ENCODE measurements around the gene PRR5.

PRR5 gene

DNA sequence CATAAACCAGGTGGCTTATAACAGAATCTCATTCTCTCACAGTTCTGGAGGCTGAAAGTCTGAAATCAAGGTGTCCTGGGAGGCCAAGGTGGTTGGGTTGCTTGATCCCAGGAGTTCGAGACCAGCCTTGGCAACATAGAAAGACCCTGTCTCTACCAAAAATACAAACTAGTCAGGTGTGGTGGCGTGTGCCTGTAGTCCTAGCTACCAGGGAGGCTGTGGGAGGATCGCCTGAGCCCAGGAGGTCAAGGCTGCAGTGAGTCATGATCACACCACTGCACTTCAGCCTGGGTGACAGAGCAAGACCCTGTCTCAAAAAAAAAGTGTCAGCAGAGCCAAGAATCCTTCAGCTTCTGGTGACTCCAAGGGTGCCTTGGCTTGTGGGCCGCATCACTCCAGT lies 8.9 kb upstream of the PRR5 start:
- no peak for DNase-seq (ENCODE audit: low read depth)

GRCh38 chr22:44693756-44694155 lies 8.2 kb upstream of the PRR5 start:
- no peak for DNase-seq (ENCODE audit: low read depth)

GRCh38 chr22:44697423-44698141 lies 4.4 kb upstream of the PRR5 start:
- DNase-seq (ENCODE audit: low read depth) = peak; percentile 83

DNA sequence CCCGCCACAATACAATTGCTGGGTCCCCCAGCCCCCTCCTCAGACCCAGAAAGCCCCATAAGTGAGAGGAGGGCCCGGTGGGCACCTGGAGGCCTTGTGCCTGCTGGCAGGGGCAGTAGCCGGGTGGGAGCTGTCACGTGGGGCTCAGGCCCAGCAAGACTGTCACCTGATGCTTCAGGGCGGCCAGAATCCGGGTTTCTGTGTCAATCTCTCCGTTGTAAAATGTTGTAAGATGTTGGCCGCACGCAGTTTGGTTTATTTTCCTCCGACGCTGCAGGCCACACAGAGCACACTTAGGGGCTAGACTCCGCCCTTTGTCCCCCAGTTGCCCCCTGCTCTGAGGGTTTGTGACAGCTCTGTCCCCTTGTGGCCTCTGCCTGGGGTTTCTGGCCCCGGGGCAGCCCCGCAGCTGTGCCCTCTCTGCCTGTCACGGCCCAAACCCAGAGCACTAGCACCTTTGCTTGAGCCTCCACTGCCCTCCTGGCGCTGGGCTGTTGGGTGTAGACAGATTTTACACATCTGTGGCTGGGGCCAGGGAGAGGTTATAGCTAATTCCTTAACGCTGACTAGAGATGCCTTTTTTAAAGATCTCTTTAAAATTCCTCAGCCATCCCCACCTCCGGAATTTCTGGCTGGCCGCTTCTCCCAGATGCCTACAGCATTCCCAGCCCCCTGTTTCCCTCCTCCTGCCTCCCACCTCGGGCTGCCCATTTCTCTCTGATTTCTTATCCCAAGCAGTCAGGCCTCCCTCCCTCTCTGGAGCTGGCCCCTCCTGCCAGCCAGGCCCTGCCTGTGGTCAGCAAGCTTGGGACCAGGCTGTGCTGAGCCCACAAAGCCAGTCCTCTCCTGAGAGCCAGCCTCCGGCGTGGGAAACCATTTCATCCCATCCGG lies 3.2 kb upstream of the PRR5 start:
- DNase-seq (ENCODE audit: low read depth) = no peak

DNA sequence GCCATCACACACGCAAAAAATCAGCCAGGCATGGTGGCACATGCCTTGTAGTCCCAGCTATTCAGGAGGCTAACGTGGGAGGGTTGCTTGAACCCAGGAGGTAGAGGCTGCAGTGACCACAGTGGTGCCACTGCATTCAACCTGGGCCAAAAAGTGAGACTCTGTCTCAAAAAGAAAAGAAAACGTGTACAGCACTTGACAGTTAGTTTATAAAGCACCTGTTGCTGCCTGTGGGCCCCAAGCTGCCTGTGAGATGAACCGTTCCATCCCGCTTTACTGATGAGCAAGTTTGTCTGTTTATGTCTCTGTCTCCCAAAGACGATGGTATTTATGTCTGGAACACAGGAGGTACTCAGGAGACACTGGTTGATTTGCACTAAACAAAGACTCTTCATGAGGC lies 1.5 kb upstream of the PRR5 start:
- DNase-seq (ENCODE audit: low read depth) = no peak

DNA sequence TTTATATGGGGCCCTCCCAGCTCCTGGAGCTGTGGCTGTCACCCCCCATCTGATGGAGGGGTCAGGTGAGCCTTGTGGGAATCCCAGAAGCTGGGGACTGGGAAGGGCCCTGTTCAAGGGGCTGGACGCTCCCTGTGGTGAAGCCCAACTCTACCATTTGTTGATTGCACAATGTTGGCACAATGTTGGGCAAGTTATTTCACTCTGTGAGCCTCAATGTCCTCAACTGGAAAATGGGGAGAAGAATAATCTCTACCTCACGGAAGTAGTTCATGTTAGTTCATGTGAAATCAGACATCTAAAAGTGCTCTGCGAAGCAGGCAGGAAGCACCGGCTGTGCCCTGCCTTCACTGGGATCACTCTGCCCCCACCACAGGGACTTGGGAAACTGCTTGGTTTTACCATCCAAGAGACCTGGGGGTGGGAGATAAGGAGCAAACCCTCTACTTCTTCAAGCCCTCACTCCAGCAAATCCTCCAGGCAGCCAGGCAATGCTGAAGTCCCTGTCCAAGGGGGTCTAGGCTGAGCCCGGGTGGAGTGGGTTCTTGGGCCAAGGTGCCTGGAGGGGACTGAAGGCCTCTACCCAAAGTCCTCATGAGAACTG lies 715 bp upstream of the PRR5 start:
- no peak for DNase-seq (ENCODE audit: low read depth)

GRCh38 chr22:44702479-44703198 lies 635 bp downstream of the PRR5 start:
- DNase-seq (ENCODE audit: low read depth) = no peak

DNA sequence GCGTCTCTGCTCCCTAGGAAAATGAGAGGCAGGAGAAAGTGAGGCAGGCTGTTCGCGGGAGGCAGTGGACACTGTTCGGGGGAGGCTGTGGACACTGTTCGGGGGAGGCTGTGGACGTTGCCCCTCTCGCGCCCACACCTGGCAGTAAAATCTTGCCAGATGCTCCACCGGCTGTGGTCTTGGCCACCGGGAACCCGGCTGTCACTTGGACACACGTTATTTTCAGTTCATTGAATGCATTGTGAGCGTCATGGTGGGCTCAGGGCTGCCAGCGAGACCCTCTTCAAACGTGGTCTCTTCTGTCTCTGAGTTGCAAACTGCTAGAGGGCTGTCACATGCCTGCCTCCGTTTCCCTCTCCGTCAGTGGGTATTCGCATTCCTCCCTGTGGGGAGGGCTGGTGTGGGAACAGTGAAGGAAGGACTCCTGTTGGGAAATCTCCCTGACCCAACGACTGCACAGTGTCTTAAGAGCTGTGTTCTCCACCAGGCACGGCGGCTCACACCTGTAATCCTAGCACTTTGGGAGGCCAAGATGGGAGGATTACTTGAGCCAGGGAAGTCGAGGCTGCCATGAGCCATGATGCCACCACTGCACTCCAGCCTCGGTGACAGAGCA lies 1.4 kb downstream of the PRR5 start:
- DNase-seq (ENCODE audit: low read depth) = no peak

GRCh38 chr22:44704159-44705021 lies 2.4 kb downstream of the PRR5 start:
- DNase-seq (ENCODE audit: low read depth) = no peak

- no peak for DNase-seq (ENCODE audit: low read depth)
Measured at GRCh38 chr22:44705022-44705297, 3.0 kb downstream of the PRR5 start.

DNA sequence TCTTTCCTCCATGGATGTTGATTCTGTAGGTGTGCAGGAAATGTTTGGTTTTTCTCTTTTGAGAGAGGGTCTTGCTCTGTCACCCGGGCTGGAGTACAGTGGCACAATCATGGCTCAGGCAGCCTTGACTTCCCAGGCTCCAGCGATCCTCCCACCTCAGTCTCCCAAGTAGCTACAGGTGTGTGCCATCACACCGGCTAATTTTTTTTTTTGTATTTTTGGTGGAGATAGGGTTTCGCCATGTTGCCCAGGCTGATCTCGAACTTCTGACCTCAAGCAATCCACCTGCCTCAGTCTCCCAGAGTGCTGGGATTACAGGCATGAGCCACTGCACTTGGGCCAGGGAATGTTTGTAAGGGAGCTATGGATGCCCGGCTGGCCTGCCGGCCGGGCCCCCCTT lies 4.5 kb downstream of the PRR5 start:
- no peak for DNase-seq (ENCODE audit: low read depth)

GRCh38 chr22:44707178-44707577 lies 5.2 kb downstream of the PRR5 start:
- no peak for DNase-seq (ENCODE audit: low read depth)

DNA sequence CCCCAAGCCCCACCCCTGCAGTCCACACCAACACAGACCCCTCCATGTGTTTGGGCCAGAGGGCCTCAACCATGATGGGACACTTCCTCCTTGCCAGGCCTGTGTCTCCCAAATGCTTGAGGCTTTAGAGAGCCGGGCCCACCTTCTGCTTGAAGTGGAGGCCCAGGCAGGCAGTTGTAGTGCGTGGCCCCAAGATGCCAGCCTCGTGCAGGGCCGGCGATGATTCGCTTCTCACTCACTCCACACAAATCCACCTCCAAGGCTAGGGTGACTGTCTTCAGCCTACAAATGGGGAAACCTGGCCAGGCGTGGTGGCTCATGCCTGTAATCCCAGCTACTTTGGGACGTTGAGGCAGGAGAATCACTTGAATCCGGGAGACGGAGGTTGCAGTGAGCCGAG lies 5.7 kb downstream of the PRR5 start:
- DNase-seq (ENCODE audit: low read depth) = no peak

DNA sequence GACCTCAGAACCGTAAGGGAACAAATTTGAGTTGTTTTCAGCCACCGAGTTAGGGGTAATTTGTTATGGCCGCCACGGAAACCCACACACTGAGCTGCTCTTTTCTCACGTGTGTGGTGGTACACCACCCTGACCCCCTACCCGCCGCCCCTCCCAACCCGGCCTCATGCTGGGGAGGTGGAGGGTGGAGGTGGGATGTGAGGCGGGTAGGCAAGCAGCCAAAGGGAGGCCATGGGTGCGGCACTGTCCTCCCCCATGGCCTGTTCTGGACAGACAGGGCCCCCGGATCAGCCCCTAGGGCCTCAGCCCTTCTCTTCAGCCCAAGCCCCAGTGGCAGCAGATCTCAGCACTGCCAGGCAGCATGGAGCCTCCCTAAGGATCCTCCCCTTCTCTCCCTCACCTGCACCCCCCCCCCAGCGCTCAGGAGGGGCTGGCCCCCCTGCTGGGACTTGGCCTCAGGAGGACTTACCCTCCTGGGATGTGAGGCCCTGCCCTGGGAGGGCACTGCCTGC lies 7.9 kb downstream of the PRR5 start:
- no peak for DNase-seq (ENCODE audit: low read depth)

- no peak for DNase-seq (ENCODE audit: low read depth)
Measured at GRCh38 chr22:44710474-44711240, 8.7 kb downstream of the PRR5 start.

- DNase-seq (ENCODE audit: low read depth) = no peak
Measured at GRCh38 chr22:44711241-44711560, 9.2 kb downstream of the PRR5 start.

DNA sequence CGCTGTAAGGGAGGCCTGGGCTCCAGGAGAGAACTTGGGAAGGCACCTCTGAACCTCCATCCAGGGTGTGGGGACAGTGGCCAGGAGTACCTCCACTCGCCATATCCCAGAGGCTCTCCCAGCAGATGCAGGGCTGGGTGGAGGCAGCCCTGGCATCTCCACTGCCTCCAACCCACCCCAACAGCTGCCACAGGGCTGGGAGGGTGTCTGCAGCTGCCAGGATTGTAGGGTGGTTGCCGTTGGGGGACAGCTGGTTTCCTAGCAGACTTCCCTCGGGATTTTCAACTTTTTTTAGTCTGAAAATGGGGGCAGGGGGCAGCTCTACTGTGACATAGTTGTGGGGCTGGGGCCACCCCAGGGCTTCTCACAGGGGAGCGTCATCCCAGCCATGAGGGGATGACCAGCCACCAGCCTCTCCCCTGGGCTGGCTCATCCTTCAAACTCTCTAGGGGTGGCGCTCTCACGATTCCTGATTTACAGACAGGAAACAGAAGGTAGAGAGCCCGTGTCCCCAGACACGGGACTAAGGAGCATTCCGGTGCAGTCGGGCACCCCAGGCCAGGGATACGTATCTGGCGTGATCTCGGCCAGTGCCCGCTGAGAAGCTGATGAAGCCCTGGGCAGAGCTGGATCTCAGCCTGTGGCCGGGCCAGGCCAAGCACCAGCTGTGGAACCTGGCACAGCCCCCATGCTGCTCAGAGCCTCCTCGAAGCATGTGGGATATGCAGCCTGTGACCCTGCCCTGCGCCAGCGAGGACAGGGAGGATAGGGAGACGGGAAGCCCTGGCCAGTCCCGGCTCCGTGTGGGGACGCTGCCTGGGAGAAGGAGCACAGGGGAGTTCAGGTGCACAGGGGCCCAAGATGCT lies 9.9 kb downstream of the PRR5 start:
- DNase-seq (ENCODE audit: low read depth) = no peak

DNA sequence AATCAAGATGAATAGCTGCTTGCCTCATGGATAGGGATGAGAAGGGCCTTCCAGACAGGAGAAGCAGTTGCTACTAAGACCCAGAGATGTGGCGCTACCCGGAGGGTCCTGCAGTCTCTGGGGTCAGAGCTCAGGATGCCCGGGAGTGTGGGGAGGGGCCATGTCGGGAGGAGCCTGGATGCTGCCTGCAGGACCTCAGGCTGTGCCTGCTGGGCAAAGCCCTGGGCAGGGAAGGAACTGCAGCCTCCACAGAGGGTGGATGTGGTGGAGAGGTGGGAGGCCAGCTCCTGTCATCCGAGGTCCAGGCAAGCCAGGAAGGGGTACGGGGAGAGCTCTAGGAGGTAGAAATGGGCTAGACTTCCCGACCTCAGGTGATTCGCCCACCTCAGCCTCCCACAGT lies 11.0 kb downstream of the PRR5 start:
- DNase-seq (ENCODE audit: low read depth) = no peak

- DNase-seq (ENCODE audit: low read depth) = no peak
Measured at GRCh38 chr22:44714703-44715350, 12.8 kb downstream of the PRR5 start.

Measured in stimulated activated CD8-positive, alpha-beta memory T cell treated with anti-CD3 and anti-CD28 coated beads, Interleukin-12 subunit alpha, Interleukin-12 subunit beta, amount 100 ng/mL, for 1 hour (primary cell).